Right lobe of liver (tissue), 4 donors: ENCODE measurements around the gene RARG.

Experiments
- CTCF ChIP-seq, 4 donors: fragments of 200-600 bp in 3 of 4; fragments of 450-650 bp in 1 of 4; IDR thresholded peaks; one replicate each; pipeline versions ENCODE4 v1.5.1 to v1.8.0; 2016 to 2022; ENCODE audit warnings: antibody characterized with exemption in 4 of 4, mild to moderate bottlenecking in 2 of 4
- POLR2A ChIP-seq: fragments of 450-650 bp; IDR thresholded peaks from one replicate; pipeline ENCODE4 v1.6.1; 2017; ENCODE audit warnings: antibody characterized with exemption, mild to moderate bottlenecking
- donor health status: DM: no; HTN: no; CAD: no.
- donor health status: DM: no; HTN: no; CAD: no.
- donor health status: DM: no; HTN: yes; CAD: no.

- no peak for TF ChIP-seq CTCF (IDR thresholded peaks at IDR 0.05)
- no peak for TF ChIP-seq POLR2A
Observed at GRCh38 chr12:53214221-53214620, 17.8 kb downstream of the RARG start.
